OCI-LY1 (cell line): Measurements from ENCODE around the gene ROR2.

ENCODE experiments used
- CTCF ChIP-seq: fragments of 200-600 bp; sonication (generic), shearing (Covaris generic); IDR thresholded peaks from 2 replicates; pipeline ENCODE4 v1.5.1; 2017; ENCODE audit warnings: mild to moderate bottlenecking, antibody characterized with exemption, low read length, moderate library complexity, mixed read lengths
- EZH2 ChIP-seq: fragments of 200-600 bp; sonication (generic), shearing (Covaris generic); IDR thresholded peaks from 2 replicates; pipeline ENCODE4 v1.8.0; 2017; ENCODE audit warnings: borderline replicate concordance, mixed run types, mild to moderate bottlenecking, antibody characterized with exemption, low read length, moderate library complexity, mixed read lengths

GRCh38 chr9:91833878-91834255 lies 116.2 kb downstream of the ROR2 start:
- TF ChIP-seq EZH2 (no peak), CTCF (no peak)
